Peyer's patch (tissue), 4 donors: Measurements from ENCODE around the gene DOK4.

ENCODE experiments used
- CTCF ChIP-seq, 6 experiments: fragments of 450-650 bp in 4 of 6; fragments of 200-600 bp in 2 of 6; sonication (generic) in 1 of 6; IDR thresholded peaks; one replicate each; pipeline ENCODE4 v1.5.1; 2017 to 2019; ENCODE audit warnings: antibody characterized with exemption in 6 of 6, mild to moderate bottlenecking in 3 of 6, moderate library complexity in 1 of 6
- POLR2A ChIP-seq, 2 donors: fragments of 450-650 bp; IDR thresholded peaks; one replicate each; pipeline ENCODE4 v1.5.1; 2017; ENCODE audit warnings: antibody characterized with exemption in 2 of 2, mild to moderate bottlenecking in 2 of 2, moderate library complexity in 2 of 2

GRCh38 chr16:57507136-57508034 lies 21.1 kb upstream of the DOK4 start:
- TF ChIP-seq CTCF (IDR thresholded peaks at IDR 0.05) = no peak
- TF ChIP-seq POLR2A (IDR thresholded peaks at IDR 0.05) = no peak
